HepG2 (cell line): ENCODE data around the gene EIF4G2. TPM values are rescaled to one million over a fixed set of nuclear protein-coding genes. Genes with fewer than 3 reads are reported as not detected.

Experiments used
- ATAC-seq: fragments of 200-7000 bp; cut with Tn5 transposase; 3 replicates; pipeline ENCODE4 v1.9.1; 2020; ENCODE audit warnings: mild to moderate bottlenecking, moderate library complexity
- BruUV-seq: library from RNA; stranded (reverse); fragments of 400-500 nt; replicated peaks from 2 replicates; lab custom pipeline; 2021; lab: Mats Ljungman, UMichigan
- CTCF ChIA-PET: fragments of 300-600 bp; formaldehyde crosslinking; extraction: SDS; loops from one replicate; lab custom pipeline; 2021; ENCODE audit warnings: low total read pairs, inconsistent platforms, low intra/inter-chr PET ratio; lab: Yijun Ruan, JAX
- POLR2A ChIA-PET: fragments of 350-600 bp; sonication (Branson Sonifier 250); formaldehyde crosslinking; loops from one replicate; lab custom pipeline; 2020; ENCODE audit warnings: antibody characterized with exemption, inconsistent platforms; lab: Yijun Ruan, JAX
- DNase-seq: peaks from one replicate; pipeline ENCODE4 v3.0.0-alpha.2; 2015; ENCODE audit warnings: low spot score
- FAIRE-seq: peaks from 3 replicates; lab custom pipeline; 2011; peaks lifted over from hg19 to GRCh38; lab: Jason Lieb, UNC
- H2AFZ ChIP-seq: one replicate; pipeline ENCODE4 v1.6.1; 2011; ENCODE audit warnings: low read length, inconsistent platforms
- H3K27ac ChIP-seq: fragments of 300-600 bp; 3 replicates; pipeline ENCODE4 v1.8.0; 2011; ENCODE audit warnings: mixed run types, mild to moderate bottlenecking, mixed read lengths, low read length, inconsistent platforms; ENCODE audit not compliant: insufficient read depth; ENCODE audit errors: extremely low read length
- H3K27me3 ChIP-seq, 2 experiments: fragments of 200-600 bp in 1 of 2; 2 replicates in 1 of 2; 3 replicates in 1 of 2; pipeline versions ENCODE4 v1.6.0 to v1.8.0; 2011; ENCODE audit warnings: low read length in 2 of 2, mild to moderate bottlenecking in 2 of 2, moderate library complexity in 2 of 2, inconsistent platforms in 1 of 2; ENCODE audit not compliant: insufficient read depth in 2 of 2, control insufficient read depth in 1 of 2
- H3K36me3 ChIP-seq, 2 experiments: fragments of 200-600 bp in 1 of 2; replicated peaks in 1 of 2; 2 replicates in 1 of 2; 3 replicates in 1 of 2; pipeline versions ENCODE4 v1.5.1 to v1.8.0; 2011; ENCODE audit warnings: low read length in 2 of 2, inconsistent platforms in 1 of 2; ENCODE audit not compliant: insufficient read depth in 2 of 2, control insufficient read depth in 1 of 2
- H3K4me1 ChIP-seq: 2 replicates; pipeline ENCODE4 v1.5.1; 2012; ENCODE audit warnings: low read length, inconsistent platforms; ENCODE audit not compliant: insufficient read depth
- H3K4me2 ChIP-seq: 2 replicates; pipeline ENCODE4 v1.6.0; 2011; ENCODE audit warnings: low read depth, low read length, inconsistent platforms
- H3K4me3 ChIP-seq, 3 experiments: fragments of 200-600 bp in 1 of 3; sonication (generic), shearing (Covaris generic) in 1 of 3; replicated peaks in 1 of 3; 2 replicates each; pipeline ENCODE4 v1.5.1; 2011 to 2016; ENCODE audit warnings: low read length in 3 of 3, inconsistent platforms in 2 of 3, low read depth in 2 of 3, mild to moderate bottlenecking in 2 of 3, control low read depth in 1 of 3, mixed read lengths in 1 of 3; ENCODE audit not compliant: insufficient read depth in 1 of 3
- H3K79me2 ChIP-seq: one replicate; pipeline ENCODE4 v1.6.1; 2011; ENCODE audit warnings: low read length, inconsistent platforms; ENCODE audit not compliant: insufficient read depth
- H3K9ac ChIP-seq: 2 replicates; pipeline ENCODE4 v1.6.0; 2011; ENCODE audit warnings: mild to moderate bottlenecking, low read depth, low read length, inconsistent platforms; ENCODE audit not compliant: insufficient read depth
- H3K9me3 ChIP-seq: 2 replicates; pipeline ENCODE4 v1.5.1; 2012; ENCODE audit warnings: mild to moderate bottlenecking, low read length
- H4K20me1 ChIP-seq: 2 replicates; pipeline ENCODE4 v1.6.0; 2011; ENCODE audit warnings: inconsistent platforms, mild to moderate bottlenecking, low read length, moderate library complexity; ENCODE audit not compliant: insufficient read depth
- FOXC1 ChIP-seq: sonication (generic); formaldehyde crosslinking; IDR thresholded peaks from 2 replicates; pipeline ENCODE4 v1.8.0; 2022; ENCODE audit warnings: mild to moderate bottlenecking, missing genetic modification reagents, borderline replicate concordance
- HMGA1 ChIP-seq: sonication (generic); formaldehyde crosslinking; conservative IDR thresholded peaks from 2 replicates; pipeline ENCODE4 v1.4.0; 2020; ENCODE audit warnings: missing genetic modification reagents
- KDM2A ChIP-seq: sonication (generic); formaldehyde crosslinking; IDR thresholded peaks from 2 replicates; pipeline ENCODE4 v1.4.0; 2020; ENCODE audit warnings: low read depth, missing genetic modification reagents, borderline replicate concordance
- KLF9 ChIP-seq: IDR thresholded peaks from 2 replicates; pipeline ENCODE4 v1.6.1; 2016; ENCODE audit warnings: low read depth
- NONO ChIP-seq, 2 experiments: fragments of 450-650 bp in 1 of 2; sonication (generic) in 1 of 2; formaldehyde crosslinking in 1 of 2; IDR thresholded peaks in 1 of 2; conservative IDR thresholded peaks in 1 of 2; 2 replicates each; pipeline versions ENCODE4 v1.6.1 to v1.8.0; 2017 to 2022; ENCODE audit warnings: mild to moderate bottlenecking in 1 of 2, missing genetic modification reagents in 1 of 2, moderate library complexity in 1 of 2
- RBAK ChIP-seq: sonication (generic); formaldehyde crosslinking; IDR thresholded peaks from 2 replicates; pipeline ENCODE4 v1.5.1; 2020; ENCODE audit warnings: mild to moderate bottlenecking, missing genetic modification reagents
- SP4 ChIP-seq: sonication (generic); formaldehyde crosslinking; IDR thresholded peaks from 2 replicates; pipeline ENCODE4 v1.8.1; 2023; ENCODE audit warnings: mild to moderate bottlenecking, missing genetic modification reagents
- ZBTB21 ChIP-seq: sonication (generic); formaldehyde crosslinking; IDR thresholded peaks from 2 replicates; pipeline ENCODE4 v1.4.0; 2020; ENCODE audit warnings: missing genetic modification reagents
- ZNF674 ChIP-seq: sonication (generic); formaldehyde crosslinking; IDR thresholded peaks from 2 replicates; pipeline ENCODE4 v1.5.0; 2020; ENCODE audit warnings: low read depth, mild to moderate bottlenecking, missing genetic modification reagents
- WGBS: methylation state at CpG from one replicate; pipeline ENCODE4 v1.1.6; 2017; ENCODE audit warnings: low lambda C conversion rate; 5-methylcytosine and 5-hydroxymethylcytosine counted together
- in situ Hi-C: cut with HindIII; loops from 2 replicates; pipeline ENCODE4 v1.10.0; 2017; ENCODE audit warnings: low pct_unique_long_range_greater_than_20kb; ENCODE audit not compliant: extremely low pct_ligation_motif_present
- intact Hi-C: fragments of 100-400 bp; cut with micrococcal nuclease; formaldehyde crosslinking; loops from one replicate; pipeline ENCODE4 v1.10.0; 2022; ENCODE audit not compliant: unreplicated experiment
- polyA plus RNA-seq, 8 experiments: library from polyadenylated mRNA; depleted of rRNA in 3 of 8; stranded (reverse) in 7 of 8; unstranded in 1 of 8; fragments of >200 nt; fragmentation: Illumina TruSeq in 4 of 8; extraction: Trizol in 4 of 8; gene quantifications; 2 replicates each; pipeline versions ENCODE4 v1.2.1 to v1.2.3, GENCODE V29; 2011 to 2016; ENCODE audit warnings: low read depth in 4 of 8, missing spikeins in 1 of 8, mixed read lengths in 1 of 8; ENCODE audit not compliant: insufficient read depth in 1 of 8
- total RNA-seq, 5 experiments: library from RNA; depleted of rRNA; stranded (reverse); fragments of >200 nt; fragmentation: Illumina TruSeq; extraction: Trizol; gene quantifications; 2 replicates each; pipeline ENCODE4 v1.2.3, GENCODE V29; 2016; ENCODE audit warnings: low read depth in 1 of 5
- TF ChIP-seq, protein P1 (sequence below): sonication (generic); formaldehyde crosslinking; IDR thresholded peaks from 2 replicates; pipeline ENCODE4 v1.4.0; 2020; ENCODE audit warnings: missing genetic modification reagents, borderline replicate concordance
- TF ChIP-seq, protein P2 (sequence below): IDR thresholded peaks from 2 replicates; pipeline ENCODE4 v1.6.1; 2016; ENCODE audit warnings: control low read depth

EIF4G2 gene
- total and polyA plus RNA-seq, 2 of the 13 experiments (the other 11 are each of a cell fraction or from before 2014, with no cell fraction given), result 362 to 546 TPM

DNA sequence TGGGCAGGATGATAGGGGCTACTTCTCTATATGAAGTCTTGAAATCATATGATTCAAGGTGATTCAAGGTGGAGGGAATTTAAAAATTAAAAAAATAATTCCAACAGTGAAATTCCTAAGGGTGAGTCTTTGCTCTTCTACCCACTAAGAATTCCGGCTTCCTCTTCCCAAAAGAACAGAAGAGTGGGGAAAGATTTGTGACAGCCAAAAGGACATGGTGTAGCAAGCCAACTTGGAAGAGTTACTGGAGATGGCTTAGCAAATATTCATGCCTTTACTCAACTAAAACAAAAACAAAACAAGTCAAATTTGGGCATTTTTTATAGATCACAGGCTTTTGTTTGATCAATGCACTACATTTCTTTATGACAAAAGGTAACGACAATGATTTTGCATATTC is 36.9 kb upstream of the EIF4G2 start:
- intact Hi-C loops, result no loop called here
- WGBS, result 73% methylated on average over 2 of the region's 2 CpGs
- Histone ChIP-seq H3K36me3 (no peaks in the 10 kb centered on the region), H2AFZ (no peak overlapping the region), H3K79me2 (no peaks in the 10 kb centered on the region), H3K4me2 (no peak overlapping the region), H3K27ac (no peak overlapping the region), H3K4me3 (no peak overlapping the region), H4K20me1 (no peaks in the 10 kb centered on the region), H3K27me3 (no peaks in the 10 kb centered on the region), H3K9me3 (no peaks in the 10 kb centered on the region), H3K4me1 (no peaks in the 10 kb centered on the region), H3K9ac (no peak overlapping the region)
- ChIA-PET CTCF (no interaction called here), POLR2A (interaction anchor here (1.0 to 1.1 kb wide), 2 partner anchors 13 to 37 kb away, joined by 3 to 7 read pairs; partner anchors contain the start of genes EIF4G2 and ZBED5)
- BruUV-seq, result no TSS peak
- FAIRE-seq, result no peak
- in situ Hi-C loops, result no loop called here
- no peak for ATAC-seq
- no peak for DNase-seq
- TF ChIP-seq, protein P1, sequence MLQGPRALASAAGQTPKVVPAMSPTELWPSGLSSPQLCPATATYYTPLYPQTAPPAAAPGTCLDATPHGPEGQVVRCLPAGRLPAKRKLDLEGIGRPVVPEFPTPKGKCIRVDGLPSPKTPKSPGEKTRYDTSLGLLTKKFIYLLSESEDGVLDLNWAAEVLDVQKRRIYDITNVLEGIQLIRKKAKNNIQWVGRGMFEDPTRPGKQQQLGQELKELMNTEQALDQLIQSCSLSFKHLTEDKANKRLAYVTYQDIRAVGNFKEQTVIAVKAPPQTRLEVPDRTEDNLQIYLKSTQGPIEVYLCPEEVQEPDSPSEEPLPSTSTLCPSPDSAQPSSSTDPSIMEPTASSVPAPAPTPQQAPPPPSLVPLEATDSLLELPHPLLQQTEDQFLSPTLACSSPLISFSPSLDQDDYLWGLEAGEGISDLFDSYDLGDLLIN (CRISPR knock-in tag), result no peak
- no peak for TF ChIP-seq RBAK (CRISPR knock-in tag)
- no peak for TF ChIP-seq SP4
- TF ChIP-seq FOXC1 (CRISPR knock-in tag), result no peak
- TF ChIP-seq ZBTB21, result no peak
- TF ChIP-seq, protein P2, sequence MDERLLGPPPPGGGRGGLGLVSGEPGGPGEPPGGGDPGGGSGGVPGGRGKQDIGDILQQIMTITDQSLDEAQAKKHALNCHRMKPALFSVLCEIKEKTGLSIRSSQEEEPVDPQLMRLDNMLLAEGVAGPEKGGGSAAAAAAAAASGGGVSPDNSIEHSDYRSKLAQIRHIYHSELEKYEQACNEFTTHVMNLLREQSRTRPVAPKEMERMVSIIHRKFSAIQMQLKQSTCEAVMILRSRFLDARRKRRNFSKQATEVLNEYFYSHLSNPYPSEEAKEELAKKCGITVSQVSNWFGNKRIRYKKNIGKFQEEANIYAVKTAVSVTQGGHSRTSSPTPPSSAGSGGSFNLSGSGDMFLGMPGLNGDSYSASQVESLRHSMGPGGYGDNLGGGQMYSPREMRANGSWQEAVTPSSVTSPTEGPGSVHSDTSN (CRISPR knock-in tag), result no peak
- TF ChIP-seq ZNF674 (CRISPR knock-in tag), result no peak
- no peak for TF ChIP-seq HMGA1 (CRISPR knock-in tag)
- no peak for TF ChIP-seq NONO (IDR thresholded peaks at IDR 0.05)
- TF ChIP-seq NONO (CRISPR knock-in tag; conservative IDR thresholded peaks at IDR 0.05), result no peak
- no peak for TF ChIP-seq KDM2A (CRISPR knock-in tag)
- no peak for TF ChIP-seq KLF9 (CRISPR knock-in tag)
